GM21786 (cell line): ENCODE results near the gene ULBP2.
"Not testable (repeated sequence)": the region's sequence is repeated elsewhere in the genome, so short reads cannot be mapped to it uniquely, and the experiment has no call there.

Experiments
- ATAC-seq: cut with Tn5 transposase; IDR thresholded peaks from one replicate; pipeline ENCODE4 v1.9.1; 2021; ENCODE audit not compliant: unreplicated experiment

ULBP2 gene

DNA sequence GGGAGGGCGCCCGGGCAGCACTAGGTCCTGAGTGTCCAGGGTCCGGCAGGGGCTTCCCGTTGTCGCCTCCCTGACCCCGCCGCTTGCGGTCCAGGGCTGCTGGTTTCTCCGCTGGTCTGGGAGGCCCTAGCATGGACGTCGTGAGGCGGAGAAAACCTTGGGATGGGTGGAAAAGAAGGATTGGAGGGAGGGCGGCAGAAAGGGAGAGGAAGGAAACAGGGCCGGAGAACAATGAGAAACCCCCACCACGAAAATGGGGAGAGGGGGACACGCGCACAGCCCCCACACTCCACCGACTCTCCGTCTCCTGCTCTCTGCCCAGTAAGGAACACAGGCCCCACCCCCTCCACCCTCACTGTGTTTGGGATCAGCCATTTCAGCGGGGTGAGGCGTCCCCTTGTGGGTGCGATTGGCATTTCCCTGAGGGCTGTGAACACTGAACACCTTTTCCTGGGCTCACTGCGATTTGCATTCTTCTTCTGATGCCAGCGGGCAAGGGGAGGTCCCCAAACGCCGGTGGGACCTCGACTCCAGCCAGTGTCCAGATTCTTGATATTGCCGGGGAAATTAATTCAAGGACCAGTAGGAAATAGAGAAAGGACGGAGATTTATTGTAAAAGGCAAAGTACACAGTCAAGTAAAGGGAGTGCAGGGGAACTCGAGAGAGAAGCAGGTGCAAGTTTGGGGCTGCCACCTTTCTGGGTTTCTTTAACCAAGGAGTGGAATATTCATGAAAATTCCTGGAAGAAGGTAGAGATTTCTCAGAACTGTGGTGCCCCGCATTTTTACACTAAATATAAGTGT lies 15.6 kb upstream of the ULBP2 start:
- ATAC-seq = peak; percentile 68

DNA sequence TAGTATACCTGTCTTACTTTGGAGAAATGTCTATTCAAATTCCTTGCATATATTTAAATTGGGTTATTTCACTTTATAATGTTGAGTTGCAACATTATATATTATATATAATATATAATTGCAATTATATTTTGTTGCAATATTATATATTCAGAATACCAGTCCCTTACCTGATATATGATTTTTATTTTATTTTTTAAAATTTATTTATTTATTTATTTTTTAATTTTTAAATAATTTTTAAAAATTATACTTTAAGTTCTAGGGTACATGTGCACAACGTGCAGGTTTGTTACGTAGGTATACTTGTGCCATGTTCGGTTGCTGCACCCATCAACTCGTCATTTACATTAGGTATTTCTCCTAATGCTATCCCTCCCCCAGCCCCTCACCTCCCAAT lies 14.8 kb upstream of the ULBP2 start:
- ATAC-seq = not testable (repeated sequence)

DNA sequence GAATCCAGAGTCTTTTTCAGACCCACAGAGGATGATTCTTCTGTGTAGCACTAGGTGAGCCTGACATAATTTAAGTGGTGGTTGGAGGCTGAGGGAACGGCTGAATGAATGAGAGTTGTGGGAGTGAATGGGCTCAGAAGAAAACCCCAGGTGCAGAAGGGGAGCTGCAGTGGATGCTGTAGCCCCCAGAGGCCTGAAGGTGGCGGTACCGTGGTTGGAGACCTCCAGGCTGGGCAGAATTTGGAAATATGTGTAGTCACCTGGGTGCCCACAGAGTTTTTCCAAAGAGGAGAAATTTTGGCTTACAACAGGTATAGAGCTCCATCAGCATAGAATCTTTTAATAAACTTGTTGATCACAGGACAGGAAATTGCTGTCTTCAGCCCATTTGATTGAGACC lies 12.4 kb upstream of the ULBP2 start:
- ATAC-seq = no peak

DNA sequence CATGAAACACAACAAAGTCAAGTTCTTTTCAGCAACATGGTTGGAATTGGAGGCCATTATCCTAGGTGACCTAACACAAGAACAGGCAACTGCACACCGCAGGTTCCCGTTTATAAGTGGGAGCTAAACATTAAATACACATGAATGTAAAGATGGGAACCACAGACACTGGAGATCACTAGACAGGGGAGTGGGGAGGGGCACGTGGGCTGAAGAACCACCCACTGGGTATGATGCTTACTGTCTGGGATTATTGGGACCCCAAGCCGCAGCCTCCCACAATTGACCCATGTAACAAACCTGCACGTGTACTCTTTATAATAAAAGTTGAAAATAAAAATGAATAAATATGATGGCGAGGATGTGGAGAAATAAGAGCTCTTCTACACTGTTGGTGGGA lies 10.3 kb upstream of the ULBP2 start:
- no peak for ATAC-seq

DNA sequence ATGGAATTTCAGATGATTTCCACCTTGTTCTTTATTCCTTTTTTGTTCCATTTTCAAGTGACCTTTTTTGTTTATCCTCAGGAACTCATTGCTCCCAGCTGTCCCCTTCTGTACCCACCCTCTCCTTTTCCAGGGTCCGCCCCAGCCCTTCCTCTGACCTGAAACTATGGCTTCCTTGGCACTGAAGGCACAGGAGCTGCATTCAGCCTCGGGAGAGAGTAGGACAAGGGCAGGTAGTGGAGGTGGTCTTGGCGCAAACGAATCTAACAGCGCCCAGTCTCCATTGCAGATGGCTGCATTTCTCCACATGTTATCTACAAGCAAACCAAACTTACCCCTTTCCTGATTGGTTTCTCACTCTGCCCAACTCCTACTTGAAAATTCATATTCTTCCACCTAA lies 8.8 kb upstream of the ULBP2 start:
- no peak for ATAC-seq

DNA sequence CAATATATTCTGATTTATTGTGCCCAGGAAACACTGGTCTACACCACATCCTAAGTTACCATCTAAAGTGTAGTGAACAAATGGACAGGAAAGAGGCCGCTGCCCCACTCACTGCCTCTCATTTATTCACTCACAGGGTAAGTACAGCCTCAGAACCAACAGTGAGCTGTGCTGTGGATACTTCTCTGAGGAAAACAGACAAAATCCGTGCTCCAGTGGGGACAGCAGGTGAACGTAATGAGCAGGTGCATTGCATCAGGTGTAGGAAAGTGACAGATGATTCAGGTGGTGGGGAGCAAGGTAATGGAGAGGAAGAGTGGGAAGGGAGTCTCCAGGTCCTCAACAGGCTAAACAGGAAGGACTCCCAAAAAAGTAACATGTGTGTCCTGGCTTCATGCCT lies 8.4 kb upstream of the ULBP2 start:
- ATAC-seq = no peak

DNA sequence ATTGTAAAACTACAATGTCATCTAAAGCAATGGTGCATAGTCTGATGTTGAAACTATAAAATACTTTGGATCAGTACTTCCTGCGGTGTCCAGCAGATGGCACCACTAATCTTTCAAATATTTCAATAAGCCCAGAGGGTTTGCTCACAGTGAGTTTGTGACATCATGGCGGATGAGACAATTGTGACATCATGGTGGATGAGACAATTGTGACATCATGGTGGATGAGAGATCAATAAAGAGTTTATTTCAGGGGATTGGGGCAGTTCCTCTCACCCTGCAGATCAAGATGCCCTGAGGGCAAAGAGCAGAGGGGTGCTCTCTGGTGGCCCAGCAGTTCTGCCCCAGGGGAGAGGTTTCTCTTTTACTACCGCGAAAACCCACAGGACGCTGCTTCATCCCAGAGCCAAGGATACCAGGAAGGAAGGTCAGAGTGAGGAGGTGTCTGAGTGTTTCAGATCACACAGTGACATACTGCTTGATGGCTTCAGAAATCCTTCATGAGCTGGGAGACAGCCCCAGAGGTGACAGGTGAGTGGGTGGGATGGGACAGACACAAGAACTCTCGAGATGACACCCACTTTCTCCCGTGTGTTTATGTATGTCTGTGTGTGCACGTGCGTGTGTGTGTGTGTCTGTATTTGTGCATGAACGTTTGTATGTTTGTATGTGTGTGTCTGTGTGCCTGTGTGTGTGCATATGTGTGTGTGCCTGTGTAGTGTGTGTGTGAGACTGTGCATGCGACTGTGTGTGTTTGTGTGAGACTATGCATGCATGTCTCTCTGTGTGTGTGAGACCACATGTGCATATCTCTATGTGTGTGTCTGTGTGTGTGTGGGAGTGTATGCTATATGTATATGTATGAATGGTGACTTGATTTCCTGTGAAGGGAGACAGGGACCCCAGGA lies 7.3 kb upstream of the ULBP2 start:
- ATAC-seq = no peak

DNA sequence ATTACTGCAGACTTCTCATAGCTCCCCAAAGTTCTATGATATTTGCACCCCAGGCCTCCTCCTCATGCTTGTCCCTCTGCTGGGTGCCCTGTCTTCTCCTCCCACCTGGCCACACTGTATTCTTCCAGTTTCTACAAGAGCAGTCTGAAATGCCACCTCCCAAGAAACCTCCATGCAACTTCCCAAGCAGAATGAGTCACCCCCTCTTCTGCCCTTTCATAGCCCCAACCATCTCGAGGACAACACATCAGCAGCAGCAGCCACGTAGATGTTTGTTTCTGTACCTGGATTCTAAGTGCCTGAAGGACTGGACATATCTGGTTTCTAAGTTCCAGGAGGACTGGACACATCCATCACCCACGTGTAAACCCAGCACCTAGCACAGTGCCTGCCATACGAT lies 6.6 kb upstream of the ULBP2 start:
- no peak for ATAC-seq

DNA sequence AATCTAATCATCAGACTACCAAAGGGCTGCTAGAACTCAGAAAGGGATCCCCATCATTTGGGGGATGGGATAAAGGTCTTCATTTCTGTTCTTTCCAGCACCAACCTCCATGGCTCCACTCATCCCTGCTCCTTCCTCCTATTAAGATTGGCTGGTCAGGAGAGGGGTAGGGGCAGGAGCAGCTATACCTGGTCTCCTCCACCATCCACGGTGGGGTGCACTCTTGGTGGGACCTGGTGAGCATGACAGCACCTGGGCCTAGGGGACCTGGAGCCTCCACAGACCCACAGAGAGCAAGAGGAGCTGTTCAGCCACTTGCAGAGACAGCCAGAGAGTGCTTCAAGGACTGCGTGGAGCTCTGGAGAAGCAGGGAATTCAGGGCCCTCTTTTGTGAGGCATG lies 6.1 kb upstream of the ULBP2 start:
- no peak for ATAC-seq

DNA sequence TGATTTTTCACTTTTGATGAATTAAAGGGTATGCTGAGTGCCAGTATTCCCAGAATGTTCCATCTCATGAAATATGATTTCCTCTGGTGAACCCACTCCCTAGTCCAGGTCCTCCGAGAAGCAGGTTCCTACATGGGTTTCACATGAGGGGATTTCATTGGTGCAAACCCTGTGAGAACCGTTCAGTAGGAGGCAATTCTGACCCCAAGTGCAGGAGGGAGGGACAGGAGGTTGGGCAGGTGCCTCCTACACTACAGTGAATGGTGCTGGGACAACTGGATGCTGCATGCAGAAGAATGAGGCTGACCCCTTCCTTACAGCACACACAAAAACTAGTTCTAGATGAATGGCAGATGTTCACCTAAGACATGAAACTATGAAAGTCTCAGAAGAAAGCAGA lies 5.1 kb upstream of the ULBP2 start:
- ATAC-seq = no peak

DNA sequence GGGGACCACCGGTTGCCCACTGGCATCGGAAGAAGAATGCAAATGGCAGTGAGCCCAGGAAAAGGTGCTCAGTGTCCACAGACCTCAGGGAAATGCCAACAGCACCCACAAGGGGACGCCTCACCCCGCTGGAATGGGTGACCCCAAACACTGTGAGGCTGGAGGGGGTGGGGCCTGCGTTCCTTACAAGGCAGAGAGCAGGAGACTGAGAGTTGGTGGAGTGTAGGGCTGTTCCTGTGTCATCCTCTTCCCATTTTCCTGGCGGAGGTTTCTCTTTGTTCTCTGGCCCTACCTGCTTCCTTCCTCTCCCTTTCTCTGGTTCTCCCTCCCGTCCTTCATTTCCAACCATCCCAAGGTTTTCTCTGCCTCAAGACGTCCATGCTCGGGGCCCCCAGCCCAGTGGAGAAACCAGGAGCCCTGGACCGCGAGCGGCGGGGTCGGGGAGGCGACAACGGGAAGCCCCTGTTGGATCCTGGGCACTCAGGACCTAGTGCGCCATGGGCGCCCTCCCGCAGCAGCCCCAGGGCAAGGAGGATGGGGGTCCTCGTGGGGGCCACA lies 3.7 kb upstream of the ULBP2 start:
- ATAC-seq = not testable (repeated sequence)

DNA sequence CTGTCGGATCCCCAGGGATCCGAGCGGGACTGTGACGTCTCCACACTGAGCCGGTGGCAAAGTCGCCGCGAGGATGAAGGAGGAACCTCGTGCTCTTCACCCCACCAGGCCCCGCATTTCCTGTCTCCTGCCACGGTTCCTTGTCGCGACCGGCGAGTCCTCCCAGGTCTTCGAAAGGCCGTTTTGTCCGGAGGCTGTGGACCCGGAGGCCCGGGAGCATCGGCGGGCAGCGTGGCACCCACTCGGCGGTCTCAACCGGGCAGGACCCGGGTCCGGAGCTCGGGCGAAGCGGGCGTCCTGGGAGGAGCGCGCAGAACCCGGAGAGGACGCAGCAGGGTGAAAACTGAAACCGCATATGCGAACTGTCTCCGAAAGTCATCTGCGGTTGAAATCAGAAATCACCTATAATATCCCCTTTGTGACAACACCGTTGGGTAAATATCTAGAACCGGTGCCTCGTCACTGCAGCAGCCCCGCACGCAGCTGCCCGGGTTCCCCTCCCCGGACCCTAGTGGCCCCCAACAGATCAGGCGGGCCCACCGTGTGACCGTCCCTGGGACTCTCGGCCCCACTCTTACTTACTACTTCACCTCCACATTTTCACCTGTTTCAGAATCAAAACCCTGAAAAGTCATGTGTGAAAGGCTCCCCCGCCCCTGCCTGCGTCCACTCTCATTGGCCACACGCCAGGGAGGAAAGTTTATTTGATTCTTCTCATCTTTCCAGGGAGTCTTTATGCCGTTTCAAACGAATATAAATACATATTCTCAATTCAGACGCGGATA lies 3.1 kb upstream of the ULBP2 start:
- peak; percentile 86 for ATAC-seq

DNA sequence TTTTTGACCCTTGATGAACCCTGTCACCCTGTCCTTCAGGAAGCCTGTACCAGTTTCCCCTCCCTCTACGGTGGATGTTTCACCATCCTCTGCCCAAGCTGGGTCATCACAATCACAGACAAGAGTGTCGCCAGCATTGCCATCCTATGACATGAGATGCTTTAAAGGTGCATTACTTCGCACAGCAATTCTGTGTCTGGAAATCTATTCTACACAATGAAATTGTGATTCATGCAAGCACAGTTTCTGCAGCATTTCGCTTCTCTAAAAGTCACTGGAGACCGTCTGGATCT lies 2.5 kb upstream of the ULBP2 start:
- no peak for ATAC-seq

DNA sequence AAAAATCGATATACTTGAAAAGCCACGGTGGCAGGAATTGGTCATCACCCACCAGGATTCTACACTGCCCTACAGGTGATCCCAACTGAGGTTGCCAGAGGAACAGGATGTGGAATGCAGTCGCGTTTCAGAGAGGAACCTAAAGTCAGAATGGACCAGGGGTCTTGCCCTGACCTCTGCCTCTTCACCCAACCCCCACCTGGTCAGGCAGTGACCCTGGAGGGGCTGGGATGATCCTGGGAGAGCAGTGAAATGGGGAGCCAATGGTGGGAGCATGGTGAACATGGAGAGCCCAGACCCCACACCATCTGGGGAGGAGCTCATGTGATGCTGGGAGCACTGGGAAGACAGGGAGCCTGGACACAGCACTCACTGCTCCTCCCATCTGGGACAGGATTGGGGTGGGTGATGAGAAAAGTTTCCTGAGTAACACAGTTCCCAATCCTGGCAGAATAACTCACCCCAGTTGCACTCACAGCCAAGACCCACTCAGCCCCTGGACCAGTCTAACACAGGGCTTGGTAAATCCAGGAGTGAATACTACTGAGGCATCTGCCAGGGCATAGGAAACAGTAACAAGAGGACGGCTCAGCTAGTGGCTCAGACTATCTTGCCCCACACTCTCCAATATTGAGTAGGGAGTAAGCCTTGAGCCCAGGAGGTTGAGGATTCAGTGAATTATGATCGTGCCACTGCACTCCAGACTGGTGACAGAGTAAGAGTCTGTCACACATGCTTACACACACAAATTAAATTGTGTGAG lies 1.7 kb upstream of the ULBP2 start:
- no peak for ATAC-seq

DNA sequence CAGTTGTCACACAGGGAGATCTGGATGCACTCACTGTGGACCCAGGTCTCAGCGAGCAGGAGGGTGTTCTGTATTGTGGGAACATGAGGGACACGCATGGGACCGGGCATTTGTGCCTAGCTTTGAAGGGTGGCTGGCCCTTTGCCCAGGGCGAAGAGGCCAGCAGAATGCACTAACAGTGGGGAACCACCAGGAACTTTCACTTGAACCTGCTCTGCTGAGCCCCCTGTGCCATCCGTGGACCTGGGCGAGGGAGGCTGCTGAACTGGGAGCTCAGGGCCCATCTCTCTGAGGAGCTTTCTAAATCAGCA lies 1.2 kb upstream of the ULBP2 start:
- no peak for ATAC-seq

DNA sequence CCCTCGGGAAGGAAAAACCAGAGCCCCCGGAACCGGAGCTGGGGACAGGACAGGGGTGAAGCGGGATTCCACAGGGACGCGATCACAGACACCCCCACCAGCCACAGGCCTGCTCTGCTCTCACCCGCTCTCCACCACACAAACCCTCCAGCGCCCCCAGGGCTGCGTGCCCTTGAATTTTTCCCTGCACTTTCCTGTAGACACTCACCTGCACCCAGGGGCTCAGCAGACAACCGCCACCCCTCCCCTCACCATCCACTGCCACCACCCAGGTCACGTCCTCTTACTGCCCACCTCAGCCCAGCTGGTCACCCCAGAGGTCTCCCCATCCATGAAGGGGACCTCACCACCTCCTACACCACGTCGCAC lies 631 bp downstream of the ULBP2 start:
- ATAC-seq = no peak

DNA sequence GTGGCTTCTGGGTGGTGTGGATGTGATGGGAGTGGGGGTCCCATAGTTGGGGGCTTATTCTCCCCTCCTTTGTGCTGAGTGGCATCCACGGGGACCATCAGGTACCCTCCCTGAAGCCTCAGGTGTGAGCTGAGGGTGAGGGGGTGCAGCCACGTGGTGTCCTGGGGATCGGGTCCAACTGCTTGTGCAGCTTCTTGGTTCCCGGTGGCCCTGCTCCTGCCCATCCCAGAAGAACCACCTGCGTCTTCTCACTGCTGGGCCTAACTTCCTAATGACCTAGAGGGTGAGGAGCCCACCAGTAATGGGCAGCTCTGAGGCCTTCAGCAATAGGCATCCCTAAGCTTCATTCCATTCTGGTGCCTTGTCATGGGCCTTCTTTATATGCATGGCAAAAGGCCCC lies 1.5 kb downstream of the ULBP2 start:
- ATAC-seq = not testable (repeated sequence)

DNA sequence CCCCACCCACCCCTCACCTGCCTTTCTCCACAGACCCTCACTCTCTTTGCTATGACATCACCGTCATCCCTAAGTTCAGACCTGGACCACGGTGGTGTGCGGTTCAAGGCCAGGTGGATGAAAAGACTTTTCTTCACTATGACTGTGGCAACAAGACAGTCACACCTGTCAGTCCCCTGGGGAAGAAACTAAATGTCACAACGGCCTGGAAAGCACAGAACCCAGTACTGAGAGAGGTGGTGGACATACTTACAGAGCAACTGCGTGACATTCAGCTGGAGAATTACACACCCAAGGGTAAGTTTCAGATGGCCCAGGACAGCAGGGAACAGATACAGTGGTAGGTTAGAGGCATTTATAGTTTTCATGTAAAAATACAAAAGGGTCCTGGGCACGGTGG lies 3.5 kb downstream of the ULBP2 start:
- ATAC-seq = not testable (repeated sequence)

DNA sequence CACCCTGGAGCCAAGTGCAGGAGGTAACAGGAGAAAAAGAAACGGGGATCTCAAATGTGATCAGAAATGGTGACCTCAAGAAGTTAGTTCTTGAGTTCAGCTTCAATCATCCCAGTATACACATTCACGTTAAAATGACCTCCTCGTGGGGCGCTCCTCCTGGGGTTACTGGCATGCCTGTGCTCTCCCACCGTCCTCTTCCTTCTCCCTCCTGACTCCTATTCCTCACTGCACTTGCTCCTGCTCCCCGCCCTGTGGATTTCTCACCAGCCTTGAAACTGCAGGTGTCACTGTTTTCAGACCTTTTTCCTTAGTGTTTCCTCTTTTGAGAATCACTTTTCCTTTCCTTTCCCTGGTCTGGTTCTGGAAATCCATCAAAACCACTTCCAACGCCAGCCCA lies 4.8 kb downstream of the ULBP2 start:
- ATAC-seq = not testable (repeated sequence)

DNA sequence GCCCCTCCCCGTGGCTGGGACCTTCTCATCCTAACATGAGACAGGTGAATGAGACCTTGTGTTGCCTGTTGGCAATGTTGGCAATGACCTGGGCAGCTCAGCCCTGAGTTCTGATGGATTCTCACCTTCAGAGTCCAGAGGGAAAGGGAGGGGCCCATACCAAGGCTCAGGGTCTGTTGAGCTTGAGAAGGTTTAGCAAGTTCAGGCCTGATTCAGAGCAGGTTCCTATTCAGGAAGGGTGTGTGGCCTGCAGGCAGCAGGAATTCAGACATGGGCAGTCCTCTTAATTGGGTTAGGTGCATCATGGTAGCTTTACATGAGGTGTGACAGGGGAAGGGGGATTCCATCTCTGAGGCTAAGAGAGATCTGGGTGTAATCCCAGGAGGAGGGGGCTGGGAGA lies 5.7 kb downstream of the ULBP2 start:
- ATAC-seq = not testable (repeated sequence)

DNA sequence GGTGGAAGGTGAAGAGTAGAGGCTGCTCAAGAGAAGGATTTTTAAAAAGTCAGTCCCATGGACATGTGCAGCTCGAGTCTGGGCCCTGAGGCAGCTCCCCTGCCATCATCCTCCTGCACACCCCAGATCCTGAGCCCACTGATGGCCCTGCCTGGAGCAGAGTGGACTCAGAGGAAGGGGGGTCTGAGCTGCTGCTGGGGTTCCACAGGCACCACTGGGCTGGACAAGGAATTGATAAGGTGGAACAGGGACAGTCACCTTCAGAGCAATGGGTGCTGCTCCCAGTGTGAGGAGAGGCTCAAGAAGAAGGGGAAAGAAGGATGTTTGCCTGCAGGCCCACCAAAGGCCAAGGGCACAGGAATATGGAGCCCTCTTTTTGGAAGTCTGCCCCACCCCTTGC lies 6.2 kb downstream of the ULBP2 start:
- no peak for ATAC-seq
